Subcutaneous adipose tissue (tissue), 4 donors: ENCODE measurements around the gene FXYD7. TPM values are rescaled to one million over a fixed set of nuclear protein-coding genes. Genes with fewer than 3 reads are reported as not detected.

ENCODE experiments used
- total RNA-seq, 4 donors: library from RNA; depleted of rRNA; stranded (reverse); fragments of >200 nt; gene quantifications; one replicate each; pipeline ENCODE4 v1.1.0, GENCODE V29; 2016
- TF ChIP-seq, protein P1 (sequence below): fragments of 450-650 bp; IDR thresholded peaks from one replicate; pipeline ENCODE4 v1.5.1; 2016; ENCODE audit warnings: low read depth, mild to moderate bottlenecking, control low read depth, antibody characterized with exemption, moderate library complexity

FXYD7 gene
- total RNA-seq, 4 donors from 2014 or later, result 1.1 TPM; not detected in 3

DNA sequence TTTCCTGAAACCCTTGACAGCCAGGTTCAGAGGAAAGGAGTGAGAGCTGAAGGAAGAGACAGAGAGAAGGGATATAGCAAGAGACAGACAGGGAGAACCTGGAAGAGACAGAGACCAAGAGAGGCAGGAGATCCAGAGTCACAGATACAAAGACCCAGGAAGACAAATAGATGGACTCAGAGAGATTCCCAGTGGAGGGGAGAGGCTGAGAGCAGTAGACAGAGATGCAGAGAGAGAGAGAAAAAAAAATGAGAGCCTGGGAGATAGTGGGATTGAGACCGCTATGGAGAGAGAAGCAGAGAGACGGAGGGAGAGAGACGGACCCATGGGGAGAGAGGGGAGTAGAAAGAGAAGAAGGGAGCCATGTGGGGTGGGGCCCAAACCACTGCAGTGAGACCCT is 763 bp downstream of the FXYD7 start:
- TF ChIP-seq, protein P1, sequence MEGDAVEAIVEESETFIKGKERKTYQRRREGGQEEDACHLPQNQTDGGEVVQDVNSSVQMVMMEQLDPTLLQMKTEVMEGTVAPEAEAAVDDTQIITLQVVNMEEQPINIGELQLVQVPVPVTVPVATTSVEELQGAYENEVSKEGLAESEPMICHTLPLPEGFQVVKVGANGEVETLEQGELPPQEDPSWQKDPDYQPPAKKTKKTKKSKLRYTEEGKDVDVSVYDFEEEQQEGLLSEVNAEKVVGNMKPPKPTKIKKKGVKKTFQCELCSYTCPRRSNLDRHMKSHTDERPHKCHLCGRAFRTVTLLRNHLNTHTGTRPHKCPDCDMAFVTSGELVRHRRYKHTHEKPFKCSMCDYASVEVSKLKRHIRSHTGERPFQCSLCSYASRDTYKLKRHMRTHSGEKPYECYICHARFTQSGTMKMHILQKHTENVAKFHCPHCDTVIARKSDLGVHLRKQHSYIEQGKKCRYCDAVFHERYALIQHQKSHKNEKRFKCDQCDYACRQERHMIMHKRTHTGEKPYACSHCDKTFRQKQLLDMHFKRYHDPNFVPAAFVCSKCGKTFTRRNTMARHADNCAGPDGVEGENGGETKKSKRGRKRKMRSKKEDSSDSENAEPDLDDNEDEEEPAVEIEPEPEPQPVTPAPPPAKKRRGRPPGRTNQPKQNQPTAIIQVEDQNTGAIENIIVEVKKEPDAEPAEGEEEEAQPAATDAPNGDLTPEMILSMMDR, result no peak

DNA sequence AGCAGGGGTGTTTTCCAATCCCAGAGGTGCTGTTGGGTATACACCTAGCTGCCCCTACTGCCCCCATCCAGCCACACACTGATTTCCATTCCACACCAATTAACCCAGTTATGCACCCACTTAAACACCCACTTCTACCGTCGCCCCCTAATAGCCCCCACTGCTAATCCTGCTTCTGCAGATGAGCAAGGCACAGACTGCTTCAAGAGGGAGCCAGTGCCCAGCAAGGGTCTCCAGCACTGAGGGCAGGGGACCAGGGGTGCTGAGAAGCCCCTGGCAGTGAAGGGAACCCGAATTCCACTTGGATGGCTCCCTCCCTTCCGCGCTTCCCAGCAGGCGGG is 1.2 kb downstream of the FXYD7 start:
- TF ChIP-seq, protein P1, result no peak

DNA sequence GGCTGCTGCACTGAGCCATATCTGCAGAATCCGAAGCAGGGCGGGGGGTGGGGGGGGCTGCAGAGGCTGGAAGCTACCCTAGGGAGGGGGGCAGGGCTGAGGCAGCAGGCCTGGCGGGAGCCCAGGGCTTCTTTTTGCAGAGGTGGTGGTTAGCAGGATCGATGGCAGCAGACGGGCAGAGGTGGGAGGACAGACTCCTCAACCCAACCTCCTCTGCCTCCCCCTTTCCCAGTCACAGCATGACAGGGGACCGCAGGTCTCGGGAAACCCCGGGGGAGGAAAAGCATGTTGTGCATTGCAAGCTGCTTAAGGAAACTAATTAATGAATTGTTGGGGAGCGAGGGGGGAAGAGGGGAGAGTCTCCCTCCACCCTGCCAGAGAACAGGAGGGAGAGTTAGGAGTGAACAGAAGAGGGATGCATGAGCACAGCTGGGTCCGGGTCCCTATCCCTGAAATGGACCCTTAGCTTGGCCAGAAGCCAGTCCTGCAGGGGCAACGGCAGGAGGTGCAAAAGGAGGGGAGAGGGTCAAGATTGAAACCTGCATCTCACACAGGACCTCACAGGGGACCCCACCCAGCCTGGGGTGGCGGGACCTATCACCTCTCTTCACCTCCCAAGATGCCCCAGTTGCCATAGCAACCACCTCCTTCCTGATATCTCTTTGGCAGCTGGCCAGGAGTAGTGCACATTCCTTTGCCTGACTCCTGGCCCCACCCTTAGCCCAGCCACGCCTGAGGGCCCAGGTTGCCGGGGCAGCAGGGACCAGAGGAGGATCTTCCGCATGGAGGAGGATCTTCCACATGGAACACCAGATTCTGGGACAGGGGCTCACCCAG is 1.8 kb downstream of the FXYD7 start:
- TF ChIP-seq, protein P1, result no peak

DNA sequence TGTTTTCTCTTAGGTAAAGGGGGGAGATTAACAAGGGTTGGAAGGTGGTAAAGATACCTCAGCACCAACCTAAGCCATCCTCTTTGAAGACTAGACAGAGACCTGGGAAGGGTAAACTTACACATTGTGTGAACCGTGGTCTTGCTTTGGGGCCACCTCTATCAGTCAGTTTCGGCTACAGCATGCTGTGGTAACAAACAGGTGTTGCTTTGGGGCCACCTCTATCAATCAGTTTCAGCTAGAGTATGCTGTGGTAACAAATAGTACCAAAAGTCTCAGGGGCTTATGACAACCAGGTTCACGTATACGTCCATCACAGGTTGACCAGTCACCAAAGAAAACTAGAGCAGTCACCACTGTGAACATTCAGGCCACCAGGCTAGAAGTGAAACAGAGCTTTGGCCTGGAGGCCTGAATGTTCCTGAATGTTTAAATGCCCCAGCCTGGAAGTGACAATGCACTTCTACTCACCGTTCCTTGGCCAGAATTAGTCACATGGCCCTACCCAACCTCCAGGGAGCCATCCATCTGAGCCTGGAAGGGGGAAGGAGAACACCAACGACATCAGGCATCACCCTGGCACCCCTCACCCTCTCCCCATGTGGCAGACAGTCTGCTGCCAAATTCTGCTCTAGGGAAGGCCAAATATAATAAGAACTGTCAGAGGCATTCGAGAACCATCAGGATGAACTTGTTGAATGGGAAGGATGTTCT is 3.8 kb downstream of the FXYD7 start:
- TF ChIP-seq, protein P1, result no peak

DNA sequence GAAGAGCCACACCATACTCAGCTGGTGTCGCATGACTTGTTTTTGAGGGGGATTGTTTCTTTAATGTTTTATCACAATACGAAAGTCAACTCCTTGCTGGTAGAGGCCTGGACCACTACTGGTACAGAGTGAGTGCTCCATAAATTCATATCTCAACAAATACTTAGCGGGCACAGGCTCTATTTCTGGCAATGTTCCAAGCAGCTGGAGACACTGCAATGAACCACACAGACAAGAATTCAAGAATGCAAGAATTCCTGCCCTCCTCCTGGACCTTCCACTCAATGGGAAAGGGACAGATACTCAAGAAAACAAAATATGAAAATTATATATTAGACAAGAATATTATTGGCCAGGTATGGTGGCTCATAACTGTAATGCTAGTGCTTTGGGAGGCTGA is 6.4 kb downstream of the FXYD7 start:
- TF ChIP-seq, protein P1, result no peak

DNA sequence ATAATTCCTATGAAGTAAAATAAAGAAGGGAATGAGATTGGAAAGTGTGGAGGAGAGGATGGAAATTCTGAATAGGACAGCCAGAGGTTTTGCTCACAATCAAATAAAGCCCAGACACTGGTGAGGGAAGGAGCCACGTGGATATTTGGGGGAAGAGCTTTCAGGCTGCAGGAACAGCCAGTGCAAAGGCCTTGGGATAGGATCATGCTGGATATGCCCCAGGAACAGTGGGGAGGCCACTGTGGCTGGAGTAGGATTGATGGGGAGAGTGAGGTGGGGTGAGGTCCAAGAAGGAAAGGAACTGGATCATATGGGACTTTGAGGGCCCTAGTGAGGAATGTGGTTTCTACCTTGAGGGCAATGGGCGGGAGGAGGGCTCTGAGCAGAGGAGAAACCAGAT is 7.4 kb downstream of the FXYD7 start:
- TF ChIP-seq, protein P1, result no peak

DNA sequence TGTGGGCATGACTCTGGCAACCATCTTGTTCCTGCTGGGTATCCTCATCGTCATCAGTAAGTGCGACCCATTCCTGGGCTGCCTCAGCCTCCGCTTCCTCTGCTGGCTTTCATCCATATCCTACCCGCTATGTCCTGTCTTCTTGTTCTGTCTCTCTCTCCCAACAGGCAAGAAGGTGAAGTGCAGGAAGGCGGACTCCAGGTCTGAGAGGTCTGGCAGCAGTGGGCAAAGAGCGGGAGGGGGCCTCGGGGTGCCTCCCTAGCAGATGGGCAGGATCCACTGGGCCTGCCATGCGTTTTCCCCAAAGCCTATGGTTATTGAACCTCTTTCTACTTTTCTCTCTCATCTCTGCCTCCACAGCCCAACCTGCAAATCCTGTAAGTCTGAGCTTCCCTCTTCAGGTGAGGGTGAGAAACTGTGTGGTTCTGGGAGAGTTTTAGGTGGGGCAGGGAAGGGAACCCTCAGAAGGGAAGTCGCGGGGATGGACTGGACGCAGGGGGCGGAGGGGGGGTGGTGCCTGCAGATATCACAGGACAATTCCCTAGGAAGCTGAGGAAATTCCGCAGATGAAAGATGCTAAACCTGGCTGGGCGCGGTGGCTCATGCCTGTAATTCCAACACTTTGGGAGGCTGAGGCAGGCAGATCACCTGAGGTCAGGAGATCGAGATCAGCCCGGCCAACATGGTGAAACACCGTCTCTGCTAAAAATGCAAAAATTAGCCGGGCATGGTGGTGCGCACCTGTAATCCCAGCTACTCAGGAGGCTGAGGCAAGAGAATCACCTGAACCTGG is 8.4 kb downstream of the FXYD7 start:
- TF ChIP-seq, protein P1, result no peak
